Activated naive CD4-positive, alpha-beta T cell treated with Interleukin-2 at 50 U/mL for 16 hours (primary cell): ENCODE measurements around the gene SHROOM4.

Experiments used
- DNase-seq: peaks from one replicate; pipeline ENCODE4 v3.0.0-alpha.2; 2020

The SHROOM4 gene

GRCh38 chrX:50813843-50814661 is at the start of gene SHROOM4:
TSS of gene SHROOM4 (minus strand) at chrX:50814194. CDS start at chrX:50814018, 176 bp downstream.
- no peak for DNase-seq

GRCh38 chrX:50863471-50863870 is 49.5 kb upstream of the SHROOM4 start:
- DNase-seq, result no peak

GRCh38 chrX:50860518-50860917 is 46.5 kb upstream of the SHROOM4 start:
- no peak for DNase-seq

- no peak for DNase-seq
Observed at GRCh38 chrX:50858548-50858947, 44.6 kb upstream of the SHROOM4 start.

GRCh38 chrX:50853399-50853798 is 39.4 kb upstream of the SHROOM4 start:
- no peak for DNase-seq

GRCh38 chrX:50852524-50852923 is 38.5 kb upstream of the SHROOM4 start:
- DNase-seq, result no peak

- no peak for DNase-seq
Observed at GRCh38 chrX:50842221-50842620, 28.2 kb upstream of the SHROOM4 start.

GRCh38 chrX:50839730-50840129 is 25.7 kb upstream of the SHROOM4 start:
- DNase-seq, result no peak

- no peak for DNase-seq
Observed at GRCh38 chrX:50838820-50839600, 25.0 kb upstream of the SHROOM4 start.

- no peak for DNase-seq
Observed at GRCh38 chrX:50827996-50828395, 14.0 kb upstream of the SHROOM4 start.

- no peak for DNase-seq
Observed at GRCh38 chrX:50825825-50826224, 11.8 kb upstream of the SHROOM4 start.

- DNase-seq, result no peak
Observed at GRCh38 chrX:50818986-50819385, 5.0 kb upstream of the SHROOM4 start.

GRCh38 chrX:50815120-50815519 is 1.1 kb upstream of the SHROOM4 start:
- DNase-seq, result no peak

GRCh38 chrX:50814701-50815100 is 707 bp upstream of the SHROOM4 start:
- DNase-seq, result no peak

GRCh38 chrX:50812995-50813842 is 775 bp downstream of the SHROOM4 start:
- no peak for DNase-seq

GRCh38 chrX:50805276-50805675 is 8.7 kb downstream of the SHROOM4 start:
- DNase-seq, result no peak

- DNase-seq, result no peak
Observed at GRCh38 chrX:50801135-50801534, 12.9 kb downstream of the SHROOM4 start.

- DNase-seq, result no peak
Observed at GRCh38 chrX:50799531-50799961, 14.4 kb downstream of the SHROOM4 start.

GRCh38 chrX:50798783-50799182 is 15.2 kb downstream of the SHROOM4 start:
- no peak for DNase-seq

- no peak for DNase-seq
Observed at GRCh38 chrX:50787099-50787498, 26.9 kb downstream of the SHROOM4 start.

- DNase-seq, result no peak
Observed at GRCh38 chrX:50780144-50780543, 33.9 kb downstream of the SHROOM4 start.

- DNase-seq, result no peak
Observed at GRCh38 chrX:50779694-50780093, 34.3 kb downstream of the SHROOM4 start.

- DNase-seq, result no peak
Observed at GRCh38 chrX:50778272-50778671, 35.7 kb downstream of the SHROOM4 start.
